Esophagus squamous epithelium (tissue), 4 donors: Measurements from ENCODE around the gene PIGR.

Experiments used
- CTCF ChIP-seq, 6 experiments: fragments of 450-650 bp in 4 of 6; fragments of 200-600 bp in 2 of 6; sonication (generic) in 2 of 6; IDR thresholded peaks; one replicate each; pipeline ENCODE4 v1.5.1; 2016 to 2019; ENCODE audit warnings: antibody characterized with exemption in 6 of 6, mild to moderate bottlenecking in 4 of 6, moderate library complexity in 4 of 6
- POLR2A ChIP-seq, 4 donors: fragments of 450-650 bp; IDR thresholded peaks; one replicate each; pipeline ENCODE4 v1.6.1; 2017; ENCODE audit warnings: antibody characterized with exemption in 4 of 4, mild to moderate bottlenecking in 4 of 4, moderate library complexity in 3 of 4

GRCh38 chr1:206921772-206922265 is 24.4 kb downstream of the PIGR start, which contains the start of gene FCMR:
- TF ChIP-seq POLR2A (IDR thresholded peaks at IDR 0.05) (peak in 2 of 4 donors; percentile 18 to 70), CTCF (IDR thresholded peaks at IDR 0.05) (no peak)
